HG03039 (cell line): Measurements from ENCODE around the gene ADSS1.
"Not testable (repeated sequence)": the region's sequence is repeated elsewhere in the genome, so short reads cannot be mapped to it uniquely, and the experiment has no call there.

Source experiments
- ATAC-seq: cut with Tn5 transposase; IDR thresholded peaks from one replicate; pipeline ENCODE4 v1.9.1; 2021; ENCODE audit warnings: mild to moderate bottlenecking, moderate library complexity; ENCODE audit not compliant: unreplicated experiment

Gene ADSS1

DNA sequence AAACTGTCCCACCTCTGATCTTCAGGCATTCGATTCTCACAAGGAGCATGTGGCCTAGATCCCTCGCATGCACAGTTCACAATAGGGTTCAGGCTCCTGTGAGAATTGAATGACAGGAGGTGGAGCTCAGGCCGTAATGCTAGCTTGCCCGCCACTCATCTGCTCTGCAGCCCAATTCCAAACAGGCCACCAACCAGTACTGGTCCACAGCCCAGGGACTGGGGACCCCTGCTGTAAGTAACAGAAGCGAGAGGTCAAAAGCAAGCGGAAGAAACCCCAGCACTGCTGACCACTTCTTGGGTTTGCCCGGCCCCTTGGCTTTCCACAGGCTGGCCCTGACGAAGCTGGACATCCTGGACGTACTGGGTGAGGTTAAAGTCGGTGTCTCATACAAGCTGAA is 20.5 kb downstream of the ADSS1 start:
- ATAC-seq: no peak

DNA sequence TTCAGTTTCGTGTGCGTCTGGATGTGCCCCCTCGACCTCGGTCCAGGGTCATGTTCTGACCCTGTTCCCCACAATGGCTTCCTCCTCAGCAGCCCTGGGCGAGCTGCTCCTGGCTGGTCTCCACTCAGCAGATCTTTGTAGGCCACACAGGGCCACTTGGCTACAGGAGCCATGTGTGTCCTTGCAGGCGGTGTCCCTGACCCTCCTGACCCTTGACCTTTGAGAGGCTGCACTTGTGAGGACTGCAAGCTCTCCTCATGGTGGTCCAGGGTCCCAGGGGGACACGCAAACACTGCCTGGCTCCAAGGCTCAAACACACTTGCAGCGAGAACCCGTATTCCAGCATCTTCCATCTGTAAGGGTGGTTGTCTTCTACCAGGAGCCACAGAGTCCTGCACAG is 21.4 kb downstream of the ADSS1 start:
- no peak for ATAC-seq

DNA sequence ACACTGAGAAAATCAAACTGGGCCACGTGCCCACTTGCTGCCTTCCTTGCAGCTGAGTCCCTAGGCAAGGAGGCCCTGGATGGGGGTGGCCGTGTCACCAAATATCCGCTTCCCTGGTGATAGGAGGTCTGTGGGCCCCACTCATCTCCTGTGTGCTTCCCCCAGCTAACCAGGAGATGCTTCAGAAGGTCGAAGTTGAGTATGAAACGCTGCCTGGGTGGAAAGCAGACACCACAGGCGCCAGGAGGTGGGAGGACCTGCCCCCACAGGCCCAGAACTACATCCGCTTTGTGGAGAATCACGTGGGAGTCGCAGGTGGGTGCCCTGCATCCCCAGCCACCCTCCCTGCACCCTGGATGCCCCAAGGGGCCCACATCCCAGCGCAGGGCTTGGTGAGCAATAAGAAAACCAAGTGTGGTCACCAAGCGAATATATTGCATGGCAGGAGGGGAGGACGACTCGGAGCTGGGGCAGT is 22.1 kb downstream of the ADSS1 start:
- no peak for ATAC-seq

DNA sequence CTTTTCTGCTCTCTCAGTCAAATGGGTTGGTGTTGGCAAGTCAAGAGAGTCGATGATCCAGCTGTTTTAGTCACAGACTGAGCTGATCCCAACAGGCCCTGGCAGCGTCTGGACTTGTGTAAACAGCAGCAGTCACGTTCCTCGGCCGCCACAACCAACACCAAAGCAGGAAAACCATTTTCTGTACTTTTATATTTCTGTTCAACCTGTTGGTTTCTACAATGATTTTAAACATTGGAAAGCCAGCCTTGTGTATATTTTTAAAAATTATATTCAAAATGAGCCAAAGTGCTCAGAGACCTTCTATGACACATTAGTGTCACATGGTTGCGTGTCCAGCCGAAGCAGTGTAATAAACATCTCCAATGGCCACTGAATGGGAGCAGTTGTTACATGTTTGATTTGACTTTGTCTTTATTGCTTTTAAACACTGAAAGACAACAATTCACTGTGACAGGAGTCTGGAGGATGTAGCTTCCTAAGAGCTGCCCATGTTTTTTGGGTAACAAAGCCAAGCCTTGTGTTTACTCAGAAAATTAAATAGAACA is 23.0 kb downstream of the ADSS1 start:
- no peak for ATAC-seq

DNA sequence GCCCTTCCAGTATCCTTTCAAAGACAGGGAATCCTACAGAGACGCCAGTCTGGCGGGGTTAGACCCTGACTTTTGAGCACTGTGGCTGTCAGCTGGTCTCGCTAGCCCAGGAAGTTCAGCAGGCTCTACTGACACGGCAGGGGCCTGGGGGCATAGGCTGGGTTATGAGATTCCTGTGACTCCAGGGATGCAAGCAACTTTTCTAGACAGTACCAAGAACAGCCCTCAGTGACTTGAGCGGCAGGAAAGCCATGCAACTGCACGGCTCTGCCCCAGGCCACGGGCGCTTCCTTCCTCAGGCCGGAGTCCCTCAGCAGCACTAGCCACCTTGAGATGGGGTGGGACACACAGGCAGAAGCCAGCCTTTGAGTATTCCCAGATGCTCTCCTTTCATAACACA is 23.8 kb downstream of the ADSS1 start:
- no peak for ATAC-seq

DNA sequence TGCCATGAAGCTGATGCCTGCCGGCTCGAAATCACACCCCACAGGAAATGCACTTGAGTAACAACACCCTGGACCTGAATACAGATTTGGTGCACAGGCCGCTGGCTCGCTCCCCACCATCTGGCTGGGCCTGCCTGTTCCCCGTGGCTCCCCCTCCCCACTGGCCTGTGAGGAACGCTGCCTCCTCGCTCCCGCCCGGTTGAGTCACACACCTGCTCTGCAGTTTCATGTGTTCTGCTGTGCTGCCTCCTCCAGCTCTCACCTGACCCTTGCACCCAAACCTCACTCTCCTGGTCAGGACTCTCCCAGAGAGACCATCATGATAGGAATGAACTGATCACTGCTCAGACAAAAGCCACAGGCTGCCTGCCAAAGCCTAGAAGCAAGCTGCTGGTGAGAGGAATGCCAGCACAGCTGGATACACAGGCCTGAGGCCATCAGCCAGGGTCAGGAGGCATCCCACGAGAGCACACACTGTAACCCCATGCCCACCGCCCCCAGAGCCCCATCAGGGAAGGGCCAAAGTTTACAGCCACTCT is 25.2 kb downstream of the ADSS1 start:
- ATAC-seq: no peak

DNA sequence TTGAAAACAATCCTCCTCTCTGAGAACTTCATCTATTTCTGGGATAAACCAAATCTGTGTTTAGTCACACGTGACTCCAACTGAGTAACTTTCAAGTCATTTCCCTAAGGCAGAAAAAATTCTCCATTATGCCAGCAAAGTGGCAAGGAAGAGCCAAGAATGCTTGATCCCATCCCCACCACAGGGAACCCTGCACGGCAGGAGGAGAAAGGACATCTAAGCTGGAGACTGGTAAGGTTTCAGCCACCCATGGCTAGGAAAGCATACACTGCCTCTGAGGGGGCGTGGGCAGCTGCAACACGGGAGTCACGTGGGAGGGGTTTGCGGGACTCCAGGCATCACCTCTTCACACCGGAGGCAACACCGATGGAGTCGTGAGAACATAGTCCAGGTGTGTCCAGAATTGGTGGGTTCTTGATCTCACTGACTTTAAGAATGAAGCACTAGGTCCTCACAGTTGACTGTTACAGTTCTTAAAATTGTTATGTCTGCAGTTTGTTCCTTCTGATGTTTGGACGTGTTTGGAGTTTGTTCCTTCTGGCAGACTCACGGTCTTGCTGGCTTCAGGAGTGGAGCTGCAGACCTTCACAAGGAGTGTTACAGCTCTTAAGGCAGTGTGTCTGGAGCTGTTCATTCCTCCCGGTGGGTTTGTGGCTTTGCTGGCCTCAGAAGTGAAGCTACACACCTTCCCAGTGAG is 26.2 kb downstream of the ADSS1 start:
- ATAC-seq: no peak

DNA sequence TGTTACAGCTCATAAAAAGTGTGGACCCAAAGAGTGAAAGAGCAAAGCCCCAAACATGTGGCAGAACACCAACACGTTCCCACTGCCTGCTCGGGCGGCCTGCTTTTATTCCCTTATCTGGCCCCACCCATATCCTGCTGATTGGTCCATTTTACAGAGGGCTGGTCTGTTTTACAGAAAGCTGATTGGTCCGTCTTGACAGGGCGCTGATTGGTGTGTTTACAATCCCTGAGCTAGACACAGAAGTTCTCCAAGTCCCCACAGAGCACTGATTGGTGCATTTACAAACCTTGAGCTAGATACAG is 26.7 kb downstream of the ADSS1 start:
- not testable (repeated sequence) for ATAC-seq

DNA sequence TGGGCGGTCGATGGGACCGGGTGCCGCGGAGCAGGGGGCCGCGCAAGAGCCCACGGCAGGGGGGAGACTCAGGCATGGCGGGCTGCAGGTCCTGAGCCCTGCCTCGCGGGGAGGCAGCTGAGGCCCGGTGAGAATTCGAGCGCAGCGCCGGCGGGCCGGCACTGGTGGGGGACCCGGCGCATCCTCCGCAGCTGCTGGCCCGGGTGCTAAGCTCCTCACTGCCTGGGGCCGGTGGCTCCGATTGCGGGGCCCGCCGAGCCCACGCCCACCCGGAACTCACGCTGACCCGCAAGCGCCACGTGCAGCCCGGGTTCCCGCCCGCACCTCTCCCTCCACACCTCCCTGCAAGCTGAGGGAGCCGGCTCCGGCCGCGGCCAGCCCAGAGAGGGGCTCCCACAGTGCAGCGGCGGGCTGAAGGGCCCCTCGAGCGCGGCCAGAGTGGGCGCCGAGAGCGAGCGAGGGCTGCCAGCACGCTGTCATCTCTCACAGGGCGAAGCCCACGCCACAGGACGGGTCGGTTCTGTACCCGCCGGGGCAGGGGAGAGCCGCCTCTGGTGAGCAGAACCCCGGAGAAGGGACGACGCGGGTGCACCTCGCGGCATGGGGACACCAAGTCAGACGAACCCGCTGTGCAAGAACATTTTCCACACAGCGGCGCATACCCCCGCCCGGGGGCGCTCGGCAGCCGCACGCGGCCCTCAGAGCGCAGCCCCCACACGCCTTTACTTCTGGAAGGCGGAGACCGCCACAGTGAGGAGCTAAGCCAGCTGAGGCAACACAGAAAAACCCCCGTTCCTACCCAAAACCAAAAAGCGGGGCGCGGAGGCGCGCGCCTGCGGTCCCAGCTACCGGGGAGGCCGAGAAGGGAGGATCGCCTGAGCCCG is 27.8 kb downstream of the ADSS1 start:
- no peak for ATAC-seq

DNA sequence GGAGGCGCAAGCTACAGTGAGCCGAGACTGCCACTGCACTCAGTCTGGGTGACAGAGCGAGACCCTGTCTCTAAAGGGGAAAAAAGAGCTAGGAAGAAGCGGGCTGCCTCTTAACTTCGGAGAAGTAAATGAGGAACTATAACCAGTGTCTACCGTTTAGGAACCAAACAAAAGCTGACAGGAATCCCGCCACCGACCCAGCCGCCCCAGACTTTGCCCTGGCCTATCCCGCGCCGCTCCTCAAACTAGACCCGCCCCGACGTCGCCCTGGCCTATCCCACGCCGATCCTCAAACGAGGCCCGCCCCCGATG is 28.4 kb downstream of the ADSS1 start:
- no peak for ATAC-seq

DNA sequence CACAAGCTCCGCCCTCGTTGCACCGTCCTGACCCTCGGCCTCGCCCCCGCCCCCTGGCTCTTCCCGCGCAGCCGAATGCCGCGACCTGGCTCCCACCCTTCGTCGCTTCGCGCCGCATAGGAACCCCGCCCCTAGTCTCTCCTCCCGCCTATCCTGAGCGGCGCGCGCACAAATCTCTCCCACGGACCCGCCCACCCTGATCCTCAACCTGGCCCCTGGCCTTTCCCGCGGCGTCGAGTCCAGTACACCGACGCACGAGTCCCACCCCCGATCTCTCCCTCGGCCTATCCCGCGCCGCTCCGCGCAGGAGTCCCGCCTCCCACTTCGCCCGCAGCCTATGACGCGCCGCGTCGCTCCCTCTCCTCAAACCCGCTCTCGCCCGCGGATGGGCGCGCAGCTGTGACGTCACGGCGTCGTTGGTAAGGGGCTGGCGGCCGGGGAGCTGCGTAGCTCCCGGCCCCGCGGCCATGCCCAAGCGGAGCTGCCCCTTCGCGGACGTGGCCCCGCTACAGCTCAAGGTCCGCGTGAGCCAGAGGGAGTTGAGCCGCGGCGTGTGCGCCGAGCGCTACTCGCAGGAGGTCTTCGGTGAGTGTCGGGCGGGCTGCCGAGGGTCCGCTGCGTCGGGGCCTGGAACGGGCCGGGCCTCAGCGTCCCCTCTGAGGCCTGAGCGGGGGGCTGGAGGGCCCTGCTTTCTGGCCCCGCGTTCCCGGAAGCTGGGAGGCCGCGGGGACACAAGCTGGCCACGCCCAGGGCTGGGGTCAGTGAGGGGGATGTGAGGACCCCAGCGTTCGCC is 28.9 kb downstream of the ADSS1 start, which contains the start of gene SIVA1:
SIVA1 (plus strand) TSS at position 413 of the 793 bp plus-strand sequence; CDS start at position 468, 55 bp downstream.
- ATAC-seq: peak; percentile 85

DNA sequence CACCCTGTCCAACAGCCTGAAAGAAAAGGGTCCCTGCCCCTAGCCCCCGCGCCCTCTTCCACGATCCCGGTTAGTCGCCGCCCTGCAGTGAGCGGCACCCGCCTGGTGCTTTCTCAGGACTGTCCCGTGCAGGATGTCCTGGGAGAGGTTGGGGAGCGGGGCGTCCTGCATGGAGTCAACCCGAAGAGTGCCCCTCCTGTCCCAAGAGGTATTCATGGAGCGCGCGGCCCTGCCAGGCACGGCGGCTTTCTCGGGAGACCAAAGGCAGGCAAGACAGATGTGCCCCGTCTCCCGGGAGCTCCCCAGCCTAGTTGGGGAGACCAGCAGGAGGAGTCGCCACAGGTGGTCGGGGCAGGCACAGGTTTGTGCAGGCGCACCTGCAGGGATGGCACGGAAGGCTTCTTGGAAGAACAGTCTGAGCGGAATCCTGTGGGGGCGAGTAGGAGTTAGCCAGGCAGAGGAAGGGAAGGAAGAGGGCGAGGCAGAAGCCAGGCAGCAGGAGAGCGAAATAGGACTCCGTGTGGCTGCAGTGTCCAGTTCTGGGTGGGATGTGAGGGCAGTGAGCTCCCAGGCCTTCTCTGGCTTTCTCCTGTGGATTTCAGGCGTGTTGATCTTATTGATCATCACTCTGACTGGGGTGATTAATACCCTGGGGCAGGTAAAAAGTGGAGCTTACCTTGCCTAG is 29.6 kb downstream of the ADSS1 start:
- no peak for ATAC-seq

DNA sequence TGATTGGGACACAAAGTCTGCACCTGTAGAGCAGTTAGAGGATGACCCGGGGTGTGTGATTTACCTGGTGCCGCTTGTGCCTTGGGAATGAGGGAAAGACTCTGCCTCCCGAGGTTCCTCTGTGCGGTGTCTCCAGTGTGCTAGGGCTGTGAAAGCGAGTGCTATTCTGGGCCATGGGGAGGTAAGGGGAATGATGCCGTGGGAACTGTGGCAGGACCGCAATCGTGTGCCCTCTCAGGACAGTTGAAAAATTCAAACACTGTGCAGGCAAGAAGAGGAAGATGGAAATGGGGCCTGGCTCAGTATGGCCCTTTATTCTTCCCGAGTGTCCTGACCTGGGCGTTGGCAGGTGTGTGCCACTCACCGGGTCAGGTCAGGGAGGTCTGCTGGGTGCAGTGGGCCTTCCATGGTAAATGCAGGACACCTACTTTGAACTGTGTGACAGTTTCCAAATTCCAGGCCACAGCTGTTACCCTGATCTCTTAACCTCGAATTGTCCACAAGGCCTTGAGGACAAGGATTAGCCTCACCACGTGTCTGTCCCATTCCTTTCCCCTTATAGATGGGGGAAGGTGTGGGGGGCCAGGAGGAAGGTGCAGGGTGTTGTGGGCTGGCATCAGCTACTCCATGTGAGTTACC is 30.3 kb downstream of the ADSS1 start:
- ATAC-seq: no peak

DNA sequence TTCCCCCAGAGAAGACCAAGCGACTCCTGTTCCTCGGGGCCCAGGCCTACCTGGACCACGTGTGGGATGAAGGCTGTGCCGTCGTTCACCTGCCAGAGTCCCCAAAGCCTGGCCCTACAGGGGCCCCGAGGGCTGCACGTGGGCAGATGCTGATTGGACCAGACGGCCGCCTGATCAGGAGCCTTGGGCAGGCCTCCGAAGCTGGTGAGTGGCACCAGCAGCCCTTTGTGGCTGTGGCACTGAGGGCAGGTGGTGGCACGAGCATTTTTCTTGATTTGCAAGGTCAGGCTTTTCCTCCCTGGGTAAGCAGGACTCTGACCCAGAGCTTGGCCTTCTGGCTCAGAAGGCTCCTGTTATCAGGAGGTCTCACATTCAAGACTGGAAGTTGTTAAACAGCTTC is 31.6 kb downstream of the ADSS1 start:
- no peak for ATAC-seq

DNA sequence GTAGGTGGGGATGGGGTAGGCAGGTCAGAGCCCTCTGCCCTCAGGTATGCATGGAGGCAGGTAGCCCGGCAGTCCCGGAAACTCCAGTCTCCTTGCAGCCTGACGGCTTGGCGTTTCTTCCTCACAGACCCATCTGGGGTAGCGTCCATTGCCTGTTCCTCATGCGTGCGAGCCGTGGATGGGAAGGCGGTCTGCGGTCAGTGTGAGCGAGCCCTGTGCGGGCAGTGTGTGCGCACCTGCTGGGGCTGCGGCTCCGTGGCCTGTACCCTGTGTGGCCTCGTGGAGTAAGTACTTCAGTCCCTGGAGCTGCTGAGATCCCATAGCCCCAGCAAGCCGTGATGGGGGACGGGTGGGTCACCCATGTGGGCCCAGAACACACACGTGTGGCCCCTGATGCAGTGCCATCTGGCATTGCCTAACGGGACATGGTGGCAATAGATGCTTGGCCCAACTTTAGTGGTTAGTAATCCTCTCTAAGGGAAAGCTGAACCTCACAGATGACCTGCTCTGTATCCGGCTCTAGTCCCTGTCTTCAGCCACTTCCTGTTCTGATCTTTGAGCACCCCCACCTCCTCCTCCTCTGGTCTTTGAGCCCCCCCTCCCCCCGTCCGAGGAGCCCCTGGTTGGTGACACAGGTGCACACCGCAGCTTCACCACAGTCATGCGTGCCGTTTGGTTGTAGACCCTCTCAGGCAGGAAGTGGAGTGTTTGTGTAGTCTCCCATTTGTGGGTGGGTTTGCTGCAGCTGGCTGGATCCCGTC is 32.6 kb downstream of the ADSS1 start:
- no peak for ATAC-seq

DNA sequence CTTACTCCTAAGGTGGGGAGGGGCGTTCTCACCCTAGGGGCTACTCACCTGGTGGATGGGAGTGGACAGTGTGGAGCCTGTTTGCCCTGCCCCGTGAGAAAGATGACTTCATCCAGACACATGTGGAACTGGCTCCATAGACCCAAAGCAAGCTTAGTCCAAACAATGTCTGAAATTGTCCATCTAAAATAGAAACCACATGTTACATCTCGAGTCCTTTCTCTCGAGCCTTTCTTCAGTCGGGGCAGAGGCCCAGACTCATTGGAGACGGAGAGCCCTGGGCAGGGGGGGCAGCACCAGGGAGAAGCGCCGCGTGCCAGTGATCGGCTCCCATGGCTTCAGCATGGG is 33.2 kb downstream of the ADSS1 start:
- no peak for ATAC-seq

DNA sequence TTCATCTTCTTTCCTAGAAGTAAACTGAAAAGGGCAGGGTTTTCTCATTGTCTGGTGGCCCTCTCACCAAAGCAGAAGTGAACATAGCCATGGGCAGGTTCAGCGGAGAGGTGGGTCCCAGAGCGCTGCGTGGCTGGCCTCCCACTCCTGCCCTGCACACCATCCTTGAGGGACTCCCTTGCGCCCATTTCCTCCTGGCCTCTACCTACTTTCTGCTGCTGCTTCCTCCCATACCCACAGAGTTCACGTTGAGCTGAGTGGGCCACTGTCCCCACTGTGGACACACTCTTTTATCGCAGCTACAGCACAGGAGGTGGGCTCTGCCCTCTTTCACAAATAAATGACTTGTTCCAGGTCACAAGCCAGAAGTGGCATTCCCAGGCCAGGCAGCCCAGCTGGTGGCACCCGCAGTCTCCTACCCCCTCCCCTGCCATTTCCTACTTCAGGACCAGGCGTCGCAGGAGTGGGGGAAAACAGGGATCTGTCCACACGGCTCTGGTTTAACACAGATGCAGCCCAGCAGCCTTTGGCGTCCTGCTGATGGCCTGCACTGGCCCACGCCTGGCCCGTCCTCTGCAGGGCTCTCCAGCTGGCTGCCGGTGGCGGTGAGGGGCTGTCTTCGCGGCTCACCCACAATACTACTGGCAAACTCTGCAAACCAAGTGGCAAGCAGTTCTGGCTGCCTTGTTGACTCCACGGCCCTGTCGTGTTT is 33.8 kb downstream of the ADSS1 start:
- no peak for ATAC-seq
